GM12873 (cell line): ENCODE measurements around the gene SNED1.

Experiments used
- TF ChIP-seq, protein P1 (sequence below): IDR thresholded peaks from 2 replicates; pipeline ENCODE4 v1.5.1; 2012; ENCODE audit warnings: low read depth, mild to moderate bottlenecking, moderate library complexity, low read length, control low read depth; ENCODE audit not compliant: insufficient read depth; ENCODE audit errors: missing control alignments

SNED1 gene

GRCh38 chr2:240958366-240959213 is 39.8 kb upstream of the SNED1 start:
- TF ChIP-seq, protein P1, sequence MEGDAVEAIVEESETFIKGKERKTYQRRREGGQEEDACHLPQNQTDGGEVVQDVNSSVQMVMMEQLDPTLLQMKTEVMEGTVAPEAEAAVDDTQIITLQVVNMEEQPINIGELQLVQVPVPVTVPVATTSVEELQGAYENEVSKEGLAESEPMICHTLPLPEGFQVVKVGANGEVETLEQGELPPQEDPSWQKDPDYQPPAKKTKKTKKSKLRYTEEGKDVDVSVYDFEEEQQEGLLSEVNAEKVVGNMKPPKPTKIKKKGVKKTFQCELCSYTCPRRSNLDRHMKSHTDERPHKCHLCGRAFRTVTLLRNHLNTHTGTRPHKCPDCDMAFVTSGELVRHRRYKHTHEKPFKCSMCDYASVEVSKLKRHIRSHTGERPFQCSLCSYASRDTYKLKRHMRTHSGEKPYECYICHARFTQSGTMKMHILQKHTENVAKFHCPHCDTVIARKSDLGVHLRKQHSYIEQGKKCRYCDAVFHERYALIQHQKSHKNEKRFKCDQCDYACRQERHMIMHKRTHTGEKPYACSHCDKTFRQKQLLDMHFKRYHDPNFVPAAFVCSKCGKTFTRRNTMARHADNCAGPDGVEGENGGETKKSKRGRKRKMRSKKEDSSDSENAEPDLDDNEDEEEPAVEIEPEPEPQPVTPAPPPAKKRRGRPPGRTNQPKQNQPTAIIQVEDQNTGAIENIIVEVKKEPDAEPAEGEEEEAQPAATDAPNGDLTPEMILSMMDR, result no peak

- TF ChIP-seq, protein P1, result no peak
Measured at GRCh38 chr2:240959214-240959940, 39.0 kb upstream of the SNED1 start.

- TF ChIP-seq, protein P1, result no peak
Measured at GRCh38 chr2:240959941-240960308, 38.5 kb upstream of the SNED1 start.

DNA sequence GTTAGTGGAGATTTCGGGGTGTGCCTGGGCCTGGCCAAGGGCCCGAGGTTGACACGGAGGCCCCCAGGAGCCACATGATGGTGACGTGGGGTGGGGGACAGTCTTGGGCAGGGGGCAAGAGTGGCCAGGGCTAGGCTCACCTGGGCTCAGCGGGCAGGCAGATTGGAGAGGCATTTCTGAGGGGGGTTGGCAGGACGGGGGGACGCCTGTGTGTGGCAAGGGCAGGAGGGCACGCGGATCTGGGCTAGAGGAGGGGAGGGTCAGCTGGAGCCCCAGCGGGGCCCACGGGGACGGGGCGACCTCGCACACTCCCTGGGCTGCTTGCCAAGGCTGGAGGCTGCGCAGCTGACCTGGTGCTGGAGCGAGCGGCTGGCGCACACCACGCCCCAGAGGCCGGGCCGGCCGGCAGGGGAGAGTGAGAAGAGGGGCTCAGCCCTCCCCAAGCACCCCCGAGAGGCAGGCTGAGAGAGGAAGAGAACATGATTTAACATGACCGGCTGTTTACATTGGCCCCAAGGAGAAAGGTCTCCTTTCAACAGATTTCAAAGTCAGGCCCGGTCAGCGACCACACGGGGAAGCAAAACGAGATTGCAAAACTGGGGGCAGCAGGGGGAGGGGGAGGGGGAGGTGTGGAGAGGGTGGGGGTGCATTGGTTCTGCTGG is 38.0 kb upstream of the SNED1 start:
- TF ChIP-seq, protein P1, result no peak

DNA sequence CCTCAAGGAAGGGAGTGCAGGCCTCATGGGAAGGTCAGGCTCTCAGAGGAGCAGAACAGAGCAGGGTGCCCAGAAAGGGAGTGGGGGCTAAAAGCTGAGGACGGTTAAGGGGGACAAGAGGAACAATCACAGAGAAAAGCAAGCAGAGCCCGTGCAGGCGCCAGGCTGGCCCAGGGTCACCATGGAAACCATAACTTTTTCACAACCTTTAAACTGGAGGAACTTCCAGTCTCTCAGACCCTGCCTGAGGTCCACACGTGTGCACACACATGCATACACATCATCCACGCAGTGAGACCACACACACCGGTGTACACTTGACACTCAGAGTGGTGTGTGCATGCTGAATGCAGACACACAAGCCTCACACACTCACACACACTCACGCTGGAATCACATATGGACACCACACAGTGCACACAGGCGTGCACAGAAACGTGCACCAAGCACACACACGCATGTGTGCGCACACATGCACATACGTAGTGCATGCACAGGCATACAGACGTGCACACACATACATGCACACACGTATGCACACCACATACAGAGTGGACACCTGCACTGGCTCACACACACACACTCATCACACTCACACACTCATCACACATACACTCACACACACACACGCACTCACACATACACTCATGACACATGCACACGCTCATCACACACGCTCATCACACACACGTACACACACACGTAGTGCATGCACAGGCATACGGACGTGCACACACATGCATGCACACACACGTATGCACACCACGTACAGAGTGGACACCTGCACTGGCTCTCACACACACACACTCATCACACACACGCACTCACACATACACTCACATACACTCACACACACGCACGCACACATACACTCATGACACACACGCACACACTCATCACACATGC is 37.2 kb upstream of the SNED1 start:
- TF ChIP-seq, protein P1, result no peak

- TF ChIP-seq, protein P1, result no peak
Measured at GRCh38 chr2:240961910-240962299, 36.5 kb upstream of the SNED1 start.
